Measurements from ENCODE around the gene EPYC. TPM values are rescaled to one million over a fixed set of nuclear protein-coding genes. Genes with fewer than 3 reads are reported as not detected.

Gene EPYC
- total and polyA plus RNA-seq, 2 of the 13 experiments (the other 11 are each of a cell fraction or from before 2014, with no cell fraction given) = not detected

DNA sequence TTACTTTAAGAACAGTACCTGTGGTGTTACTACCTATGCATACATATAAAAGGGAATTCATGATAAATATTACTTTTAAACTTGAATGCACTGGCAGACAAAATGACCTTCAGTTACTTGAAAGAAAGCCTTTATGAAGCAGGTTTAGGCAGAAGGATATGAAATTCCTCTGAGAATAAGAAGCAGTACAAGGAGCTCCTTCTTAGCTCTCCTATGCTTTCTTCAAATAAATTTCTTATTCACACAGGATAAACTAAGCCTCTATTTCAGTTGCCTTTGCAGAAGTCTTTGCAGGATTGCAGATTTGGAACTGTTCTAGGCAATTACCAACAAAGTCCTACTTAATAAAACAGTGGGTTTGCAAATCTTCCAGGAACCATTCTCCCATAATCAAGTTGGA, 1.0 kb downstream of the EPYC start:
- H3K4me1 ChIP-seq (ENCODE audit: insufficient read depth, low read length) = no peaks in the 10 kb centered on the region
- intact Hi-C loops (cut with micrococcal nuclease; ENCODE audit: unreplicated experiment) (no loop called here), in situ Hi-C loops (cut with HindIII; ENCODE audit: extremely low pct_ligation_motif_present, low pct_unique_long_range_greater_than_20kb) (no loop called here)
- no peaks in the 10 kb centered on the region for H3K27me3 ChIP-seq (ENCODE audit: control insufficient read depth in 1 of 2, insufficient read depth in 2 of 2, low read length in 2 of 2)
- H3K27ac ChIP-seq (ENCODE audit: extremely low read length, insufficient read depth, low read length) = no peak overlapping the region
- H4K20me1 ChIP-seq (ENCODE audit: insufficient read depth, low read length) = no peaks in the 10 kb centered on the region
- DNase-seq (ENCODE audit: low spot score) (no peak), FAIRE-seq (no peak), ATAC-seq (no peak)
- H3K4me3 ChIP-seq (replicated peaks in 1 of 3; ENCODE audit: insufficient read depth in 1 of 3, low read depth in 2 of 3, low read length in 3 of 3) = no peak overlapping the region
- H3K9ac ChIP-seq (ENCODE audit: insufficient read depth, low read depth, low read length) = no peak overlapping the region
- H2AFZ ChIP-seq (ENCODE audit: low read length) = no peak overlapping the region
- H3K9me3 ChIP-seq (ENCODE audit: low read length) = no peaks in the 10 kb centered on the region
- ChIA-PET CTCF (ENCODE audit: low intra/inter-chr PET ratio, low total read pairs) (no interaction called here), POLR2A (no interaction called here)
- no TSS peak for BruUV-seq (replicated peaks)
- H3K4me2 ChIP-seq (ENCODE audit: low read depth, low read length) = no peak overlapping the region
- no peaks in the 10 kb centered on the region for H3K79me2 ChIP-seq (ENCODE audit: insufficient read depth, low read length)
- no peaks in the 10 kb centered on the region for H3K36me3 ChIP-seq (replicated peaks in 1 of 2; ENCODE audit: control insufficient read depth in 1 of 2, insufficient read depth in 2 of 2, low read length in 2 of 2)
- TF ChIP-seq DNMT1 (CRISPR knock-in tag; IDR thresholded peaks at IDR 0.05) = no peak
- no peak for TF ChIP-seq ZNF557 (CRISPR knock-in tag; IDR thresholded peaks at IDR 0.05)
- TF ChIP-seq, protein P1, sequence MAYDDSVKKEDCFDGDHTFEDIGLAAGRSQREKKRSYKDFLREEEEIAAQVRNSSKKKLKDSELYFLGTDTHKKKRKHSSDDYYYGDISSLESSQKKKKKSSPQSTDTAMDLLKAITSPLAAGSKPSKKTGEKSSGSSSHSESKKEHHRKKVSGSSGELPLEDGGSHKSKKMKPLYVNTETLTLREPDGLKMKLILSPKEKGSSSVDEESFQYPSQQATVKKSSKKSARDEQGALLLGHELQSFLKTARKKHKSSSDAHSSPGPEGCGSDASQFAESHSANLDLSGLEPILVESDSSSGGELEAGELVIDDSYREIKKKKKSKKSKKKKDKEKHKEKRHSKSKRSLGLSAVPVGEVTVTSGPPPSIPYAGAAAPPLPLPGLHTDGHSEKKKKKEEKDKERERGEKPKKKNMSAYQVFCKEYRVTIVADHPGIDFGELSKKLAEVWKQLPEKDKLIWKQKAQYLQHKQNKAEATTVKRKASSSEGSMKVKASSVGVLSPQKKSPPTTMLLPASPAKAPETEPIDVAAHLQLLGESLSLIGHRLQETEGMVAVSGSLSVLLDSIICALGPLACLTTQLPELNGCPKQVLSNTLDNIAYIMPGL (CRISPR knock-in tag; IDR thresholded peaks at IDR 0.05; ENCODE audit: borderline replicate concordance in 1 of 2, low read depth in 1 of 2) = no peak
- TF ChIP-seq ZNF20 (CRISPR knock-in tag; IDR thresholded peaks at IDR 0.05) = no peak
- TF ChIP-seq, protein P2, sequence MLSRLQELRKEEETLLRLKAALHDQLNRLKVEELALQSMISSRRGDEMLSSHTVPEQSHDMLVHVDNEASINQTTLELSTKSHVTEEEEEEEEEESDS (CRISPR knock-in tag; IDR thresholded peaks at IDR 0.05; ENCODE audit: borderline replicate concordance) = no peak
- TF ChIP-seq ZNF354B (CRISPR knock-in tag; IDR thresholded peaks at IDR 0.05) = no peak
- TF ChIP-seq ZNF263 (CRISPR knock-in tag; IDR thresholded peaks at IDR 0.05) = no peak
- no peak for TF ChIP-seq STAT5B (CRISPR knock-in tag; IDR thresholded peaks at IDR 0.05)
- TF ChIP-seq LCORL (IDR thresholded peaks at IDR 0.05) = no peak
- no peak for TF ChIP-seq LCORL (CRISPR knock-in tag; IDR thresholded peaks at IDR 0.05)
- no peak for TF ChIP-seq ZFP36L2 (CRISPR knock-in tag; IDR thresholded peaks at IDR 0.05)
- TF ChIP-seq, protein P3, sequence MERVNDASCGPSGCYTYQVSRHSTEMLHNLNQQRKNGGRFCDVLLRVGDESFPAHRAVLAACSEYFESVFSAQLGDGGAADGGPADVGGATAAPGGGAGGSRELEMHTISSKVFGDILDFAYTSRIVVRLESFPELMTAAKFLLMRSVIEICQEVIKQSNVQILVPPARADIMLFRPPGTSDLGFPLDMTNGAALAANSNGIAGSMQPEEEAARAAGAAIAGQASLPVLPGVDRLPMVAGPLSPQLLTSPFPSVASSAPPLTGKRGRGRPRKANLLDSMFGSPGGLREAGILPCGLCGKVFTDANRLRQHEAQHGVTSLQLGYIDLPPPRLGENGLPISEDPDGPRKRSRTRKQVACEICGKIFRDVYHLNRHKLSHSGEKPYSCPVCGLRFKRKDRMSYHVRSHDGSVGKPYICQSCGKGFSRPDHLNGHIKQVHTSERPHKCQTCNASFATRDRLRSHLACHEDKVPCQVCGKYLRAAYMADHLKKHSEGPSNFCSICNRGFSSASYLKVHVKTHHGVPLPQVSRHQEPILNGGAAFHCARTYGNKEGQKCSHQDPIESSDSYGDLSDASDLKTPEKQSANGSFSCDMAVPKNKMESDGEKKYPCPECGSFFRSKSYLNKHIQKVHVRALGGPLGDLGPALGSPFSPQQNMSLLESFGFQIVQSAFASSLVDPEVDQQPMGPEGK (CRISPR knock-in tag; IDR thresholded peaks at IDR 0.05) = no peak
- TF ChIP-seq, protein P4, sequence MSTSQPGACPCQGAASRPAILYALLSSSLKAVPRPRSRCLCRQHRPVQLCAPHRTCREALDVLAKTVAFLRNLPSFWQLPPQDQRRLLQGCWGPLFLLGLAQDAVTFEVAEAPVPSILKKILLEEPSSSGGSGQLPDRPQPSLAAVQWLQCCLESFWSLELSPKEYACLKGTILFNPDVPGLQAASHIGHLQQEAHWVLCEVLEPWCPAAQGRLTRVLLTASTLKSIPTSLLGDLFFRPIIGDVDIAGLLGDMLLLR (CRISPR knock-in tag; IDR thresholded peaks at IDR 0.05) = no peak
- TF ChIP-seq, protein P5, sequence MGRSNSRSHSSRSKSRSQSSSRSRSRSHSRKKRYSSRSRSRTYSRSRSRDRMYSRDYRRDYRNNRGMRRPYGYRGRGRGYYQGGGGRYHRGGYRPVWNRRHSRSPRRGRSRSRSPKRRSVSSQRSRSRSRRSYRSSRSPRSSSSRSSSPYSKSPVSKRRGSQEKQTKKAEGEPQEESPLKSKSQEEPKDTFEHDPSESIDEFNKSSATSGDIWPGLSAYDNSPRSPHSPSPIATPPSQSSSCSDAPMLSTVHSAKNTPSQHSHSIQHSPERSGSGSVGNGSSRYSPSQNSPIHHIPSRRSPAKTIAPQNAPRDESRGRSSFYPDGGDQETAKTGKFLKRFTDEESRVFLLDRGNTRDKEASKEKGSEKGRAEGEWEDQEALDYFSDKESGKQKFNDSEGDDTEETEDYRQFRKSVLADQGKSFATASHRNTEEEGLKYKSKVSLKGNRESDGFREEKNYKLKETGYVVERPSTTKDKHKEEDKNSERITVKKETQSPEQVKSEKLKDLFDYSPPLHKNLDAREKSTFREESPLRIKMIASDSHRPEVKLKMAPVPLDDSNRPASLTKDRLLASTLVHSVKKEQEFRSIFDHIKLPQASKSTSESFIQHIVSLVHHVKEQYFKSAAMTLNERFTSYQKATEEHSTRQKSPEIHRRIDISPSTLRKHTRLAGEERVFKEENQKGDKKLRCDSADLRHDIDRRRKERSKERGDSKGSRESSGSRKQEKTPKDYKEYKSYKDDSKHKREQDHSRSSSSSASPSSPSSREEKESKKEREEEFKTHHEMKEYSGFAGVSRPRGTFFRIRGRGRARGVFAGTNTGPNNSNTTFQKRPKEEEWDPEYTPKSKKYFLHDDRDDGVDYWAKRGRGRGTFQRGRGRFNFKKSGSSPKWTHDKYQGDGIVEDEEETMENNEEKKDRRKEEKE (IDR thresholded peaks at IDR 0.05) = no peak
- TF ChIP-seq, protein P6, sequence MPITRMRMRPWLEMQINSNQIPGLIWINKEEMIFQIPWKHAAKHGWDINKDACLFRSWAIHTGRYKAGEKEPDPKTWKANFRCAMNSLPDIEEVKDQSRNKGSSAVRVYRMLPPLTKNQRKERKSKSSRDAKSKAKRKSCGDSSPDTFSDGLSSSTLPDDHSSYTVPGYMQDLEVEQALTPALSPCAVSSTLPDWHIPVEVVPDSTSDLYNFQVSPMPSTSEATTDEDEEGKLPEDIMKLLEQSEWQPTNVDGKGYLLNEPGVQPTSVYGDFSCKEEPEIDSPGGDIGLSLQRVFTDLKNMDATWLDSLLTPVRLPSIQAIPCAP (CRISPR knock-in tag; IDR thresholded peaks at IDR 0.05; ENCODE audit: low read depth) = no peak
- TF ChIP-seq ZNF709 (CRISPR knock-in tag; IDR thresholded peaks at IDR 0.05) = no peak
- TF ChIP-seq, protein P7, sequence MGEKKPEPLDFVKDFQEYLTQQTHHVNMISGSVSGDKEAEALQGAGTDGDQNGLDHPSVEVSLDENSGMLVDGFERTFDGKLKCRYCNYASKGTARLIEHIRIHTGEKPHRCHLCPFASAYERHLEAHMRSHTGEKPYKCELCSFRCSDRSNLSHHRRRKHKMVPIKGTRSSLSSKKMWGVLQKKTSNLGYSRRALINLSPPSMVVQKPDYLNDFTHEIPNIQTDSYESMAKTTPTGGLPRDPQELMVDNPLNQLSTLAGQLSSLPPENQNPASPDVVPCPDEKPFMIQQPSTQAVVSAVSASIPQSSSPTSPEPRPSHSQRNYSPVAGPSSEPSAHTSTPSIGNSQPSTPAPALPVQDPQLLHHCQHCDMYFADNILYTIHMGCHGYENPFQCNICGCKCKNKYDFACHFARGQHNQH (CRISPR knock-in tag; IDR thresholded peaks at IDR 0.05) = no peak
